CD14-positive monocyte (primary cell): ENCODE results near the gene ERBB4. TPM values are rescaled to one million over a fixed set of nuclear protein-coding genes. Genes with fewer than 3 reads are reported as not detected.

Experiments used
- DNase-seq, 3 donors: peaks; one replicate each; pipeline ENCODE4 v3.0.0-alpha.2; 2011 to 2022
- H2AFZ ChIP-seq: 2 replicates; pipeline ENCODE4 v1.6.0; 2012; ENCODE audit warnings: mild to moderate bottlenecking, low read depth, low read length, inconsistent platforms; ENCODE audit not compliant: insufficient read depth, poor library complexity, severe bottlenecking
- H3K27ac ChIP-seq, 2 donors: 1 replicate in 1 of 2; 2 replicates in 1 of 2; pipeline ENCODE4 v1.5.1; 2012 to 2013; ENCODE audit warnings: low read length in 2 of 2, control low read depth in 1 of 2, inconsistent platforms in 1 of 2, low read depth in 1 of 2, mild to moderate bottlenecking in 1 of 2
- H3K27me3 ChIP-seq, 2 donors: one replicate each; pipeline versions ENCODE4 v1.6.0 to v1.6.1; 2011 to 2013; ENCODE audit warnings: low read length in 2 of 2; ENCODE audit not compliant: control insufficient read depth in 2 of 2, insufficient read depth in 2 of 2
- H3K36me3 ChIP-seq, 2 donors: replicated peaks in 1 of 2; 1 replicate in 1 of 2; 2 replicates in 1 of 2; pipeline versions ENCODE4 v1.5.1 to v1.6.1; 2012 to 2013; ENCODE audit warnings: low read length in 2 of 2, control low read depth in 1 of 2, inconsistent platforms in 1 of 2, mild to moderate bottlenecking in 1 of 2; ENCODE audit not compliant: insufficient read depth in 2 of 2, control insufficient read depth in 1 of 2
- H3K4me1 ChIP-seq, 2 donors: 1 replicate in 1 of 2; 2 replicates in 1 of 2; pipeline versions ENCODE4 v1.5.1 to v1.6.1; 2012 to 2013; ENCODE audit warnings: low read length in 2 of 2, control low read depth in 1 of 2, inconsistent platforms in 1 of 2, mild to moderate bottlenecking in 1 of 2, moderate library complexity in 1 of 2; ENCODE audit not compliant: insufficient read depth in 2 of 2, control insufficient read depth in 1 of 2
- H3K4me2 ChIP-seq: replicated peaks from 2 replicates; pipeline ENCODE3; 2012; ENCODE audit warnings: low read length, moderate library complexity, mild to moderate bottlenecking; ENCODE audit not compliant: poor library complexity, severe bottlenecking; ENCODE audit errors: extremely low read depth
- H3K4me3 ChIP-seq, 3 experiments: fragments of 200-600 bp in 1 of 3; sonication (generic) in 1 of 3; replicated peaks in 1 of 3; 1 replicate in 2 of 3; 2 replicates in 1 of 3; pipeline ENCODE4 v1.5.1; 2011 to 2013; ENCODE audit warnings: low read length in 3 of 3, mild to moderate bottlenecking in 3 of 3, control low read depth in 2 of 3, low read depth in 2 of 3, inconsistent platforms in 1 of 3, moderate library complexity in 1 of 3
- H3K79me2 ChIP-seq: 2 replicates; pipeline ENCODE4 v1.6.0; 2012; ENCODE audit warnings: mild to moderate bottlenecking, control low read depth, inconsistent platforms, low read length, moderate library complexity; ENCODE audit not compliant: insufficient read depth
- H3K9ac ChIP-seq: 2 replicates; pipeline ENCODE4 v1.6.0; 2017; ENCODE audit warnings: low read length, mild to moderate bottlenecking; ENCODE audit not compliant: insufficient read depth, poor library complexity, severe bottlenecking
- H3K9me3 ChIP-seq, 2 donors: replicated peaks in 1 of 2; 1 replicate in 1 of 2; 2 replicates in 1 of 2; pipeline versions ENCODE4 v1.5.1 to v1.6.1; 2012 to 2013; ENCODE audit warnings: low read length in 2 of 2, control low read depth in 1 of 2; ENCODE audit not compliant: control insufficient read depth in 1 of 2, insufficient read depth in 1 of 2
- H4K20me1 ChIP-seq: 2 replicates; pipeline ENCODE4 v1.6.0; 2012; ENCODE audit warnings: mild to moderate bottlenecking, low read length, control low read depth, moderate library complexity; ENCODE audit not compliant: insufficient read depth
- H3K27ac Mint-ChIP-seq, 7 donors: one replicate each; pipeline ENCODE4 v1.8.0; 2020; ENCODE audit warnings: mild to moderate bottlenecking in 7 of 7, mixed read lengths in 7 of 7, moderate library complexity in 6 of 7, inconsistent platforms in 2 of 7
- H3K27me3 Mint-ChIP-seq, 3 donors: one replicate each; pipeline ENCODE4 v1.8.0; 2021 to 2022; ENCODE audit warnings: low read depth in 3 of 3, mild to moderate bottlenecking in 3 of 3, mixed read lengths in 3 of 3, moderate library complexity in 3 of 3, inconsistent platforms in 1 of 3
- H3K36me3 Mint-ChIP-seq, 2 donors: one replicate each; pipeline ENCODE4 v1.8.0; 2020; ENCODE audit warnings: mixed read lengths in 2 of 2, inconsistent platforms in 1 of 2, mild to moderate bottlenecking in 1 of 2
- H3K4me1 Mint-ChIP-seq: one replicate; pipeline ENCODE4 v1.8.0; 2020; ENCODE audit warnings: mild to moderate bottlenecking, mixed read lengths
- H3K4me3 Mint-ChIP-seq, 2 donors: one replicate each; pipeline ENCODE4 v1.8.0; 2020; ENCODE audit warnings: mild to moderate bottlenecking in 2 of 2, mixed read lengths in 2 of 2, moderate library complexity in 1 of 2
- H3K9me3 Mint-ChIP-seq, 7 donors: one replicate each; pipeline ENCODE4 v1.8.0; 2020 to 2022; ENCODE audit warnings: mixed read lengths in 7 of 7, mild to moderate bottlenecking in 6 of 7, moderate library complexity in 6 of 7, inconsistent platforms in 2 of 7
- CTCF ChIP-seq: fragments of 200-600 bp; IDR thresholded peaks from one replicate; pipeline ENCODE4 v1.8.0; 2022; ENCODE audit warnings: antibody characterized with exemption, mild to moderate bottlenecking
- WGBS: methylation state at CpG from one replicate; pipeline ENCODE4 v1.1.5; 2013; ENCODE audit warnings: missing lambda C conversion rate; ENCODE audit not compliant: insufficient coverage; 5-methylcytosine and 5-hydroxymethylcytosine counted together
- intact Hi-C, 2 donors: fragments of 100-400 bp; cut with micrococcal nuclease; formaldehyde crosslinking; loops; one replicate each; pipeline versions ENCODE4 v1.15.0 to v1.15.1; 2023
- polyA plus RNA-seq, 3 donors: library from polyadenylated mRNA; depleted of rRNA in 1 of 3; unstranded in 2 of 3; stranded (reverse) in 1 of 3; fragments of 300-500 nt in 2 of 3; fragments of >200 nt in 1 of 3; fragmentation: Illumina TruSeq in 2 of 3; gene quantifications; 1 replicate in 2 of 3; 2 replicates in 1 of 3; pipeline ENCODE4 v1.2.3, GENCODE V29; 2012 to 2021

ERBB4 gene
- polyA plus RNA-seq, 3 donors, result not detected

- Histone ChIP-seq H3K27me3 (no peaks in the 10 kb centered on the region), H3K36me3 (no peaks in the 10 kb centered on the region), H3K4me2 (no peak overlapping the region), H3K4me1 (no peaks in the 10 kb centered on the region), H3K79me2 (no peaks in the 10 kb centered on the region), H3K4me3 (no peak overlapping the region), H3K27ac (no peak overlapping the region), H2AFZ (no peak overlapping the region), H4K20me1 (no peaks in the 10 kb centered on the region), H3K9ac (no peak overlapping the region), H3K9me3 (no peaks in the 10 kb centered on the region)
- Mint-ChIP-seq H3K4me3 (no peak overlapping the region), H3K4me1 (no peaks in the 10 kb centered on the region), H3K27me3 (peaks cover 0 to under 1% (median 0%) of the 10 kb centered on the region in 3 donors), H3K27ac (no peak overlapping the region), H3K9me3 (no peaks in the 10 kb centered on the region), H3K36me3 (no peaks in the 10 kb centered on the region)
- WGBS, result no CpG with 5 or more reads among the region's 1 CpG
- intact Hi-C loops, result no loop called here
- no peak for DNase-seq
- TF ChIP-seq CTCF, result peak; percentile 81
Observed at GRCh38 chr2:211455216-211455841, 1083.3 kb downstream of the ERBB4 start.

GRCh38 chr2:211454679-211455078, 1083.9 kb downstream of the ERBB4 start:
- no peaks in the 10 kb centered on the region for H3K4me1 Mint-ChIP-seq
- no peak overlapping the region for H3K27ac Mint-ChIP-seq
- Histone ChIP-seq H3K27me3 (no peaks in the 10 kb centered on the region), H3K9me3 (no peaks in the 10 kb centered on the region), H3K4me1 (no peaks in the 10 kb centered on the region), H3K27ac (no peak overlapping the region), H4K20me1 (no peaks in the 10 kb centered on the region), H3K9ac (no peak overlapping the region), H3K4me3 (no peak overlapping the region), H3K36me3 (no peaks in the 10 kb centered on the region), H2AFZ (no peak overlapping the region), H3K79me2 (no peaks in the 10 kb centered on the region), H3K4me2 (no peak overlapping the region)
- no peaks in the 10 kb centered on the region for H3K36me3 Mint-ChIP-seq
- no peak overlapping the region for H3K4me3 Mint-ChIP-seq
- intact Hi-C loops, result no loop called here
- no peaks in the 10 kb centered on the region for H3K9me3 Mint-ChIP-seq
- WGBS, result 79% methylated on average over 5 of the region's 6 CpGs
- DNase-seq, result no peak
- no peak for TF ChIP-seq CTCF
- H3K27me3 Mint-ChIP-seq, result peaks cover 0 to 2% (median 0%) of the 10 kb centered on the region in 3 donors
